Upper lobe of left lung (tissue), 4 donors: Measurements from ENCODE around the gene NEO1.

Experiments
- CTCF ChIP-seq, 6 experiments: fragments of 450-650 bp in 4 of 6; fragments of 200-600 bp in 2 of 6; sonication (generic) in 2 of 6; IDR thresholded peaks; one replicate each; pipeline ENCODE4 v1.5.1; 2016 to 2019; ENCODE audit warnings: antibody characterized with exemption in 6 of 6
- EP300 ChIP-seq, 4 donors: sonication (generic); formaldehyde crosslinking; IDR thresholded peaks; one replicate each; pipeline ENCODE4 v1.5.1; 2017; ENCODE audit warnings: antibody characterized with exemption in 4 of 4, control low read depth in 2 of 4
- POLR2A ChIP-seq, 4 donors: fragments of 450-650 bp; IDR thresholded peaks; one replicate each; pipeline ENCODE4 v1.5.1; 2016 to 2017; ENCODE audit warnings: antibody characterized with exemption in 4 of 4, mild to moderate bottlenecking in 2 of 4

GRCh38 chr15:73019154-73019553 lies 33.1 kb upstream of the NEO1 start:
- TF ChIP-seq POLR2A (IDR thresholded peaks at IDR 0.05) (no peak), CTCF (IDR thresholded peaks at IDR 0.05) (no peak), EP300 (IDR thresholded peaks at IDR 0.05) (no peak)
